ENCODE results near the gene LAMP1.
"Not testable (repeated sequence)": the region's sequence is repeated elsewhere in the genome, so short reads cannot be mapped to it uniquely, and the experiment has no call there.

GRCh38 chr13:113314112-113314511 is 17.1 kb downstream of the LAMP1 start:
- not testable (repeated sequence) for TF ChIP-seq CTCF (conservative IDR thresholded peaks at IDR 0.05); ZFX (IDR thresholded peaks at IDR 0.05)

Data from C4-2B (cell line).